ENCODE measurements around the gene SYTL5.

DNA sequence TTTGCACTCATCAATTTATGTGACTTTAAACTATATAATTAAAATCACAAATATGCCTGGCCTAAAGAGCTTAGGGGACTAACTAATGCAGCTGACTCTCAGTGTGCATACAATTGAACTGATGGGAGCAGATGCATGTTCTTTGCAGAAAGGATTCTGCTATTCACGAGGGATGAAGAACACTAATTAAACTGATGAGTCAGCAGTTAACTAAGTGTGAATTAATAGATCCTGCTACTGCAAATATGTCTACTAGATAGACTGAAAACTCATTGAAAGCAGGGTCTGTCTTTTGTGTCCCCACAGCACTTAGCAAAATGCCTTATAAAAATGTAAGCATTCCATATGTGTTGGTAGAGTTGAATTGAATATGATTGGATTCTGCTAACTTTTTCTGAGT is 110.4 kb downstream of the SYTL5 start:
- no peak for TF ChIP-seq POLR2AphosphoS5 (IDR thresholded peaks at IDR 0.05; ENCODE audit: borderline replicate concordance, low read depth, low read length)
- no peak for TF ChIP-seq EZH2 (IDR thresholded peaks at IDR 0.05)

Data from SK-N-MC (cell line).